CD14-positive monocyte (primary cell): Measurements from ENCODE around the gene SPSB1. TPM values are rescaled to one million over a fixed set of nuclear protein-coding genes. Genes with fewer than 3 reads are reported as not detected.

Source experiments
- DNase-seq, 3 donors: peaks; one replicate each; pipeline ENCODE4 v3.0.0-alpha.2; 2011 to 2022
- H2AFZ ChIP-seq: 2 replicates; pipeline ENCODE4 v1.6.0; 2012; ENCODE audit warnings: mild to moderate bottlenecking, low read depth, low read length, inconsistent platforms; ENCODE audit not compliant: insufficient read depth, poor library complexity, severe bottlenecking
- H3K27ac ChIP-seq, 2 donors: 1 replicate in 1 of 2; 2 replicates in 1 of 2; pipeline ENCODE4 v1.5.1; 2012 to 2013; ENCODE audit warnings: low read length in 2 of 2, control low read depth in 1 of 2, inconsistent platforms in 1 of 2, low read depth in 1 of 2, mild to moderate bottlenecking in 1 of 2
- H3K27me3 ChIP-seq, 2 donors: one replicate each; pipeline versions ENCODE4 v1.6.0 to v1.6.1; 2011 to 2013; ENCODE audit warnings: low read length in 2 of 2; ENCODE audit not compliant: control insufficient read depth in 2 of 2, insufficient read depth in 2 of 2
- H3K36me3 ChIP-seq, 2 donors: replicated peaks in 1 of 2; 1 replicate in 1 of 2; 2 replicates in 1 of 2; pipeline versions ENCODE4 v1.5.1 to v1.6.1; 2012 to 2013; ENCODE audit warnings: low read length in 2 of 2, control low read depth in 1 of 2, inconsistent platforms in 1 of 2, mild to moderate bottlenecking in 1 of 2; ENCODE audit not compliant: insufficient read depth in 2 of 2, control insufficient read depth in 1 of 2
- H3K4me1 ChIP-seq, 2 donors: 1 replicate in 1 of 2; 2 replicates in 1 of 2; pipeline versions ENCODE4 v1.5.1 to v1.6.1; 2012 to 2013; ENCODE audit warnings: low read length in 2 of 2, control low read depth in 1 of 2, inconsistent platforms in 1 of 2, mild to moderate bottlenecking in 1 of 2, moderate library complexity in 1 of 2; ENCODE audit not compliant: insufficient read depth in 2 of 2, control insufficient read depth in 1 of 2
- H3K4me2 ChIP-seq: replicated peaks from 2 replicates; pipeline ENCODE3; 2012; ENCODE audit warnings: low read length, moderate library complexity, mild to moderate bottlenecking; ENCODE audit not compliant: poor library complexity, severe bottlenecking; ENCODE audit errors: extremely low read depth
- H3K4me3 ChIP-seq, 3 experiments: fragments of 200-600 bp in 1 of 3; sonication (generic) in 1 of 3; replicated peaks in 1 of 3; 1 replicate in 2 of 3; 2 replicates in 1 of 3; pipeline ENCODE4 v1.5.1; 2011 to 2013; ENCODE audit warnings: low read length in 3 of 3, mild to moderate bottlenecking in 3 of 3, control low read depth in 2 of 3, low read depth in 2 of 3, inconsistent platforms in 1 of 3, moderate library complexity in 1 of 3
- H3K79me2 ChIP-seq: 2 replicates; pipeline ENCODE4 v1.6.0; 2012; ENCODE audit warnings: mild to moderate bottlenecking, control low read depth, inconsistent platforms, low read length, moderate library complexity; ENCODE audit not compliant: insufficient read depth
- H3K9ac ChIP-seq: 2 replicates; pipeline ENCODE4 v1.6.0; 2017; ENCODE audit warnings: low read length, mild to moderate bottlenecking; ENCODE audit not compliant: insufficient read depth, poor library complexity, severe bottlenecking
- H3K9me3 ChIP-seq, 2 donors: replicated peaks in 1 of 2; 1 replicate in 1 of 2; 2 replicates in 1 of 2; pipeline versions ENCODE4 v1.5.1 to v1.6.1; 2012 to 2013; ENCODE audit warnings: low read length in 2 of 2, control low read depth in 1 of 2; ENCODE audit not compliant: control insufficient read depth in 1 of 2, insufficient read depth in 1 of 2
- H4K20me1 ChIP-seq: 2 replicates; pipeline ENCODE4 v1.6.0; 2012; ENCODE audit warnings: mild to moderate bottlenecking, low read length, control low read depth, moderate library complexity; ENCODE audit not compliant: insufficient read depth
- H3K27ac Mint-ChIP-seq, 7 donors: one replicate each; pipeline ENCODE4 v1.8.0; 2020; ENCODE audit warnings: mild to moderate bottlenecking in 7 of 7, mixed read lengths in 7 of 7, moderate library complexity in 6 of 7, inconsistent platforms in 2 of 7
- H3K27me3 Mint-ChIP-seq, 3 donors: one replicate each; pipeline ENCODE4 v1.8.0; 2021 to 2022; ENCODE audit warnings: low read depth in 3 of 3, mild to moderate bottlenecking in 3 of 3, mixed read lengths in 3 of 3, moderate library complexity in 3 of 3, inconsistent platforms in 1 of 3
- H3K36me3 Mint-ChIP-seq, 2 donors: one replicate each; pipeline ENCODE4 v1.8.0; 2020; ENCODE audit warnings: mixed read lengths in 2 of 2, inconsistent platforms in 1 of 2, mild to moderate bottlenecking in 1 of 2
- H3K4me1 Mint-ChIP-seq: one replicate; pipeline ENCODE4 v1.8.0; 2020; ENCODE audit warnings: mild to moderate bottlenecking, mixed read lengths
- H3K4me3 Mint-ChIP-seq, 2 donors: one replicate each; pipeline ENCODE4 v1.8.0; 2020; ENCODE audit warnings: mild to moderate bottlenecking in 2 of 2, mixed read lengths in 2 of 2, moderate library complexity in 1 of 2
- H3K9me3 Mint-ChIP-seq, 7 donors: one replicate each; pipeline ENCODE4 v1.8.0; 2020 to 2022; ENCODE audit warnings: mixed read lengths in 7 of 7, mild to moderate bottlenecking in 6 of 7, moderate library complexity in 6 of 7, inconsistent platforms in 2 of 7
- CTCF ChIP-seq: fragments of 200-600 bp; IDR thresholded peaks from one replicate; pipeline ENCODE4 v1.8.0; 2022; ENCODE audit warnings: antibody characterized with exemption, mild to moderate bottlenecking
- WGBS: methylation state at CpG from one replicate; pipeline ENCODE4 v1.1.5; 2013; ENCODE audit warnings: missing lambda C conversion rate; ENCODE audit not compliant: insufficient coverage; 5-methylcytosine and 5-hydroxymethylcytosine counted together
- intact Hi-C, 2 donors: fragments of 100-400 bp; cut with micrococcal nuclease; formaldehyde crosslinking; loops; one replicate each; pipeline versions ENCODE4 v1.15.0 to v1.15.1; 2023
- polyA plus RNA-seq, 3 donors: library from polyadenylated mRNA; depleted of rRNA in 1 of 3; unstranded in 2 of 3; stranded (reverse) in 1 of 3; fragments of 300-500 nt in 2 of 3; fragments of >200 nt in 1 of 3; fragmentation: Illumina TruSeq in 2 of 3; gene quantifications; 1 replicate in 2 of 3; 2 replicates in 1 of 3; pipeline ENCODE4 v1.2.3, GENCODE V29; 2012 to 2021

SPSB1 gene
- polyA plus RNA-seq, 3 donors = 0.15 to 1.2 (median 0.29) TPM

- Histone ChIP-seq H3K27me3 (no peaks in the 10 kb centered on the region), H2AFZ (no peak overlapping the region), H3K4me3 (no peak overlapping the region), H3K9ac (no peak overlapping the region), H3K27ac (no peak overlapping the region), H3K4me2 (no peak overlapping the region), H3K4me1 (no peaks in the 10 kb centered on the region), H3K9me3 (no peaks in the 10 kb centered on the region), H4K20me1 (no peaks in the 10 kb centered on the region), H3K79me2 (no peaks in the 10 kb centered on the region), H3K36me3 (no peaks in the 10 kb centered on the region)
- Mint-ChIP-seq H3K4me1 (no peaks in the 10 kb centered on the region), H3K9me3 (peaks cover 3 to 8% (median 4%) of the 10 kb centered on the region in 7 donors), H3K27ac (no peak overlapping the region), H3K36me3 (no peaks in the 10 kb centered on the region), H3K4me3 (no peak overlapping the region), H3K27me3 (peaks cover 3 to 24% (median 13%) of the 10 kb centered on the region in 3 donors)
- TF ChIP-seq CTCF = no peak
- 0% methylated on average over 1 of the region's 6 CpGs for WGBS
- intact Hi-C loops = no loop called here
- no peak for DNase-seq
Measured at GRCh38 chr1:9394010-9394409, 101.3 kb downstream of the SPSB1 start.

- WGBS = 98% methylated on average over 6 of the region's 7 CpGs
- Mint-ChIP-seq H3K4me1 (no peaks in the 10 kb centered on the region), H3K27ac (no peak overlapping the region), H3K36me3 (no peaks in the 10 kb centered on the region), H3K9me3 (peaks cover 3 to 8% (median 4%) of the 10 kb centered on the region in 7 donors), H3K4me3 (no peak overlapping the region), H3K27me3 (peaks cover 8 to 32% (median 15%) of the 10 kb centered on the region in 3 donors)
- H3K79me2 ChIP-seq = no peaks in the 10 kb centered on the region
- intact Hi-C loops = no loop called here
- peaks cover 0 to 8% of the 10 kb centered on the region in 2 donors for H3K27me3 ChIP-seq
- no peak for DNase-seq
- no peaks in the 10 kb centered on the region for H3K36me3 ChIP-seq
- H3K4me2 ChIP-seq = no peak overlapping the region
- TF ChIP-seq CTCF = no peak
- no peaks in the 10 kb centered on the region for H4K20me1 ChIP-seq
- H3K4me3 ChIP-seq = no peak overlapping the region
- no peak overlapping the region for H3K27ac ChIP-seq
- H3K9ac ChIP-seq = no peak overlapping the region
- H2AFZ ChIP-seq = no peak overlapping the region
- H3K4me1 ChIP-seq = no peaks in the 10 kb centered on the region
- H3K9me3 ChIP-seq = no peaks in the 10 kb centered on the region
Measured at GRCh38 chr1:9395018-9395417, 102.3 kb downstream of the SPSB1 start.
